ENCODE data around the gene MYRF. TPM values are rescaled to one million over a fixed set of nuclear protein-coding genes. Genes with fewer than 3 reads are reported as not detected.

The MYRF gene
- total RNA-seq, 2 experiments from 2014 or later = 0.91 to 1.0 TPM

GRCh38 chr11:61781585-61781984, 29.1 kb downstream of the MYRF start:
- CTCF ChIA-PET = no interaction called here
- POLR2A ChIA-PET = no interaction called here

DNA sequence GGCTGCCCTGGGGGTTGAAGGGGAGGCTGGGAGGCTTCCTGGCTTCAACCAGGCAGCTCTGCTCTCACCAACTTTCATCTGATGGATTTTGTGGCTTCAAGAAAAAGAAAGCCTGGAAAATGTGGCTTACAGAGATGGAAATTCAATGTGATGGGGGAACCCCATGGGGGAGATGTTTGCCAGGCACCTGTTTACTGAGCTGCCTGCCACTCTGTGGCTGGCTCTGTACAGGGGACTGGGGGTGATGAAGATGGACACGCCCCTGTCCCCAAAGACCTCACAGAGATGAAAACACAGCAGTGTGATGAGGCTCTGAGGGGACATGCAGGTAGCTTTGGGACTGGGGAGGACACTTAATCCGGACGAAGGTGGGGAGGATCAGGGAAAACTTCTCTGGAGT, 29.9 kb downstream of the MYRF start:
- ChIA-PET CTCF (interaction anchor here (1.1 kb wide), 1 partner anchor 35 kb away, joined by 3 read pairs; no protein-coding TSS in a partner anchor), POLR2A (no interaction called here)

DNA sequence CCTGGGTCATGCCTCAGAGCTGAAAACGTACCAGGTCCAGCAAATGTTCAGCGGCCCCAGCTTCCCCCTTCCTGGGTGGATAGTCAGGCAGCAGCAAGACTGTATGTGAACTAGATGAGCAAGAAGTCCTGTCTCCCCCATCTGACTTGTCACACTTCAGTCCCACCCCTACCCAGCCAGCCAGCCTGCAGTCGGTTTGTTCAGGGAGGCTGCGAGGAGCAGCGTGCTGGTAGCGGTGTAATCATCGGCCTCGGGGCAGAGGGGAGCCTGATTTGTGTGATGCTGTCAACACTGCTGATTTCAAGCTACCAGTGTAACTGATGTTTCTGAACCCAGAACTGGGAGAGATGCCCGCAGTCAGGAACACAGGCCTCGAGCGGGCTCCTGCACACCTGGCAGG, 30.4 kb downstream of the MYRF start:
- CTCF ChIA-PET = interaction anchor here (1.1 kb wide), 1 partner anchor 35 kb away, joined by 3 read pairs; no protein-coding TSS in a partner anchor
- POLR2A ChIA-PET = no interaction called here

DNA sequence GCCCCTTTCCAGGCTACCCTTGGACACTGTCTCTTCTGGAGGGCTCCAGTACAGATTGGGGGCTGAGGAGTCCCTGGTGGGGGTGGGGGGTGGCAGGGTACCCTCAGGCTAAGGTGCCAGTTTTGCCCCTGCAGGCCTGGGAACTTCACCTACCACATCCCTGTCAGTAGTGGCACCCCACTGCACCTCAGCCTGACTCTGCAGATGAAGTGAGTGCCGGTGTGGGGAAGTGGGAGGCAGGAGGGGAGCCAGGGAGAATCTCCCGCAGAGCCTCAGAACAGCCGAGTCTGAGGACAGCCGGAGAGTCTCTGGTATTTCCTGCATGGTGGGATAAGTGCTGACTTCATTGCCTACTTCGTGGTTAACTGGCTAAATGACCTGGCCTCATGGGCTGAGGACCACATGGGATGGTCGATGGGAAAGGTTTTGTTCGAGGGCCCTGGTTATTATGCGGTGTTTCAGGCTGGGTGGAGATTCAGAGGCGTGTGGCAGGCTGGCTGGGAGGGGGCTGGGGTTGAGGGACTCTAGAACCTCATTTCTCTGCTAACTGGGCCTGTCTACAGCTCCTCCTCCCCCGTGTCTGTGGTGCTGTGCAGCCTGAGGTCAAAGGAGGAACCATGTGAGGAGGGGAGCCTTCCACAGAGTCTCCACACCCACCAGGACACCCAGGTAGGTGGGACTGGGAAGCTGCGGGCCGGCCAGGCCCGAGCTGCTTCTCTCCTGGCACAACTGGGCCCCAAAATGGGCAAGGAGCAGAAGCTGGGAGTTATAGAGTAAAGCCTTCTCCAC, 31.5 kb downstream of the MYRF start:
- ChIA-PET CTCF (no interaction called here), POLR2A (no interaction called here)

DNA sequence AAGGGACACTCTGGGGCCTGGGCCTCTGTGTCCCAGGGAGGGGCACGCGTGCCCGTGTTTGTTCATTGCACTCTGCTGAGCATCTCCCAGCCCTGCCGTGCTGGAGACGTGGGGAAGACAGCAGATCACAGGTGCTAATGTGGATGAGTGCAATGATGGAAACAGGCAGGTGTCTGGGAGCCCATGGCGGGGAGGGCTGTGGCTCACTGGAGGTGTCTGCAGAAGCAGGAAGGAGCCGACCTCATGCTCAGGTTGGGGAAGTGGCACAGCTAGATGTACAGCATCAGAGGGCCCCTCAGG, 32.0 kb downstream of the MYRF start:
- ChIA-PET POLR2A (no interaction called here), CTCF (no interaction called here)

DNA sequence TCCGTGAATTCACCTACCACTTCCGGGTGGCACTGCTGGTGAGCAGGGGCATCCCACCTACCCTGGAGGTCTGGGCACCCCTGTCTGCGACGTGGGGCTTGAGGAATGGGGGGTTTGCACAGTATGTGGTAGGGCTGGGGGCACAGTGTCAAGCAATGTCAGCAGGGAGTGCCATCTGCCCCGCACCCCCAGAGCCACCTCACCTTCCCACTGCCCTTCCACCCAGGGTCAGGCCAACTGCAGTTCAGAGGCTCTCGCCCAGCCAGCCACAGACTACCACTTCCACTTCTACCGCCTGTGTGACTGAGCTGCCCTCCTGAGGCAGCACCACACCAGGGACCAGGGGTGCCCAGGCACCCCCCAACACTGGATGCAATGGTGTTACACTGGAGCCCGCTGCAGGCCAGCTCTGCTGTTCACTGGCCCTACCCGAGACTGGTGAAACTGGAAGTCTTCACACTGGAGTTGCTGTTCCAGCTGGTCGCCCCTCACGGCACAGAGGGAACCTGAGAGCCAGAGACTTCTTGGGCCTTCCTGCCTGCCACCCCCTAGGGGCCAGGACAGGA, 33.5 kb downstream of the MYRF start:
- ChIA-PET POLR2A (no interaction called here), CTCF (interaction anchor here (1.2 to 1.4 kb wide), 2 partner anchors 33 to 296 kb away, joined by 3 to 4 read pairs; no protein-coding TSS in a partner anchor)

- ChIA-PET CTCF (interaction anchor here (1.4 kb wide), 1 partner anchor 39 kb away, joined by 5 read pairs; no protein-coding TSS in a partner anchor), POLR2A (interaction anchor here (0.6 kb wide), 1 partner anchor 844 kb away, joined by 3 read pairs; no protein-coding TSS in a partner anchor)
Measured at GRCh38 chr11:61787928-61788491, 35.6 kb downstream of the MYRF start.

GRCh38 chr11:61791737-61792309, 39.4 kb downstream of the MYRF start:
- CTCF ChIA-PET = interaction anchor here (1.2 to 2.6 kb wide), 4 partner anchors 12 to 316 kb away, joined by 3 to 5 read pairs (median 4); no protein-coding TSS in a partner anchor
- POLR2A ChIA-PET = no interaction called here

DNA sequence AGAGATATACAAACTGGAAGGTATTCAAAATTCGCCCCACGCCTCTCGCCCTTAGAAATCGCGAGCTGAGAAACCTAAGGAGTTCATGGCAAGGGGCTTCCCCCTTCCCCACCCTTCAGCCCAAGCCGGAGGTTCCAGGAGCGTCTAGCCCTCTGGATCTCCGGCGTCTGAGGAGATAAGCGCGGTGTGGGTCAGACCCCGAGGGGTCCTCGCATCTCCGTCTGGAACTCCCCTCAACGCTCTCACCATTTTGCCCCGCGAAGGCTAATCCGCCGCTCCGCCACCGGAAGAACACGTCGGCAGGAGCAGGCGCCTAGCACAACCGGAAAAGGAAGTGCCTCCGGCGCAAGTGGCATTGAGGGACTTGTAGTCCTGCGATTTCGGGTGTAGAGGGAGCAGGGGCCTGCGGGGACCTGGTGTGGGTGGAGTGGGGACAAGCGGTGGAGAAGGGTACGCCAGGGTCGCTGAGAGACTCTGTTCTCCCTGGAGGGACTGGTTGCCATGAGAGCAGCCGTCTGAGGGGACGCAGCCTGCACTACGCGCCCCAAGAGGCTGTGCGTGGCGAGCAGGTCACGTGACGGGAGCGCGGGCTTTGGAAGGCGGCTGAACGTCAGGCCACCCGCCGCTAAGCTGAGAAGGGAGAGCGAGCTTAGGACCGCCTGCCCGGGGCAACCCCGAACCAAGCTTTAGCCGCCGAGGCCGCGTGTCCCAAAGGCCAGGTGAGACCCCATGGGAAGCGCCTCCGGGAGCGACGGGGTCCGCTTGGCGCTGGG, 40.1 kb downstream of the MYRF start, which contains the start of the genes FEN1 and TMEM258:
FEN1 (plus strand) TSS at position 602 of the 773 bp plus-strand sequence. CDS start 2,451 bp downstream, outside the sequence.
TMEM258 (minus strand) TSS at position 290 of the 773 bp plus-strand sequence; CDS start at position 249, 41 bp downstream.
- ChIA-PET CTCF (interaction anchor here (1.2 to 2.6 kb wide), 6 partner anchors 13 to 316 kb away, joined by 3 to 7 read pairs (median 4); no protein-coding TSS in a partner anchor), POLR2A (interaction anchor here (0.6 to 1.2 kb wide), 3 partner anchors 23 to 174 kb away, joined by 3 to 6 read pairs (median 3); no protein-coding TSS in a partner anchor)

DNA sequence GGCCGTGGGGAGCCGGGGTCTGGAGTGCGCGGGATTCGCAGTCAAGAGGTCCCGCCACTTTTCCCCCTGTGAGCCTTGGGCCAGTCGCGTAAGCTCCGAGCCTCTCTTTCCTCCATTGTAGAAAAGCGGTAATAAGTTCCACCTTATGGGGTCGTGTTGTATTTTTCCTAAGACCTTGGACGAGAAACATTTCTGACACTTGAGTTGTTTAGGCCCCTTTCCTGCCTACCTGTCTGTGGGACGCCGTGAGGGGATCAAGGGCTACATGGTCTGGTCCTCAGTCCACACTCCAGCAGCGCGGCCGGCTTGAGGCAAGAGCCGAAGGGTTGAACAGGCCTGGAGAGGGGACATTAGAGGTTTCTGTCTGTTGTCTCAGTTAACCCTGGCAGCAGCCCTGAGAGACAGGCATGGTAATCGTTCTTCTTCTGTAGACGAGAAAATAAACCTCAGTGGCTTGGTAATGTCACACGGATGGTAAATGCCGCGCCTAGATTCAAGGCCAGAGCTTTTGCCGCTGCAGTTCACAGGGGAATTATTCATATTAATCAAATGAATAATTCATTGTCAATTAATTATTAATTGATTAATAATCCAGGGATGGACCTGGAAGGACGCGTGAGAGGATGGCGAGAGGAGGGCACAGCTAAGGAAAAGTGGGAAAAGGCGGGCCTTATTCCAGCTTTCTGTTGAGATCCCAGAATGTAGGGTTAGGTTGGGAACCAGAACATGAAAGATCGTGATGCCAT, 40.8 kb downstream of the MYRF start:
- CTCF ChIA-PET = interaction anchor here (0.6 to 2.6 kb wide), 5 partner anchors 14 to 691 kb away, joined by 3 to 7 read pairs (median 4); partner anchors contain the start of gene CD5
- POLR2A ChIA-PET = interaction anchor here (0.6 to 1.2 kb wide), 3 partner anchors 22 to 174 kb away, joined by 3 to 6 read pairs (median 3); no protein-coding TSS in a partner anchor

- ChIA-PET POLR2A (no interaction called here), CTCF (interaction anchor here (1.3 to 2.6 kb wide), 3 partner anchors 14 to 288 kb away, joined by 4 to 7 read pairs (median 5); no protein-coding TSS in a partner anchor)
Measured at GRCh38 chr11:61793829-61794204, 41.4 kb downstream of the MYRF start.

DNA sequence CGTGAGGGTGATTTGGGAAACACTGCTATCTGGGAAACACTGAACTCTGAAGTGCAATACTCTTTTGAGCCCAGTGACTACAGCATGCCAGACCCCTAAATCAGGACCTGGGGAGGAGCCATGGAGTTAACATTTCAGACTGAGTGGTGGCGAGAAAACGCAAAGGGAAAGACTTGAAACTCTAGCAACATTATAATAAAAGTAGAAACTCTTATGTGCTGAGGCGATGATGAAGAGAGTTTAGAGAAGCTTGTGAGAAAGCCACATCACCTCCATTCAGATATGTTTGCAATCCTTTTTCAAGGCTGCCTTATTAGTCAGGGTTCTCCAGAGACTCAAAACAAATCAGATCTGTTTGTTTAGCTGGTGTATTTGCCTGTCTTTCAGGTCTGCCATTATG, 42.1 kb downstream of the MYRF start:
- ChIA-PET CTCF (interaction anchor here (2.1 kb wide), 1 partner anchor 288 kb away, joined by 7 read pairs; no protein-coding TSS in a partner anchor), POLR2A (no interaction called here)

DNA sequence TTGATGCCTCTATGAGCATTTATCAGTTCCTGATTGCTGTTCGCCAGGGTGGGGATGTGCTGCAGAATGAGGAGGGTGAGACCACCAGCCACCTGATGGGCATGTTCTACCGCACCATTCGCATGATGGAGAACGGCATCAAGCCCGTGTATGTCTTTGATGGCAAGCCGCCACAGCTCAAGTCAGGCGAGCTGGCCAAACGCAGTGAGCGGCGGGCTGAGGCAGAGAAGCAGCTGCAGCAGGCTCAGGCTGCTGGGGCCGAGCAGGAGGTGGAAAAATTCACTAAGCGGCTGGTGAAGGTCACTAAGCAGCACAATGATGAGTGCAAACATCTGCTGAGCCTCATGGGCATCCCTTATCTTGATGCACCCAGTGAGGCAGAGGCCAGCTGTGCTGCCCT, 43.0 kb downstream of the MYRF start:
- ChIA-PET CTCF (interaction anchor here (0.6 to 4.0 kb wide), 5 partner anchors 12 to 313 kb away, joined by 3 to 23 read pairs (median 7); no protein-coding TSS in a partner anchor), POLR2A (no interaction called here)

DNA sequence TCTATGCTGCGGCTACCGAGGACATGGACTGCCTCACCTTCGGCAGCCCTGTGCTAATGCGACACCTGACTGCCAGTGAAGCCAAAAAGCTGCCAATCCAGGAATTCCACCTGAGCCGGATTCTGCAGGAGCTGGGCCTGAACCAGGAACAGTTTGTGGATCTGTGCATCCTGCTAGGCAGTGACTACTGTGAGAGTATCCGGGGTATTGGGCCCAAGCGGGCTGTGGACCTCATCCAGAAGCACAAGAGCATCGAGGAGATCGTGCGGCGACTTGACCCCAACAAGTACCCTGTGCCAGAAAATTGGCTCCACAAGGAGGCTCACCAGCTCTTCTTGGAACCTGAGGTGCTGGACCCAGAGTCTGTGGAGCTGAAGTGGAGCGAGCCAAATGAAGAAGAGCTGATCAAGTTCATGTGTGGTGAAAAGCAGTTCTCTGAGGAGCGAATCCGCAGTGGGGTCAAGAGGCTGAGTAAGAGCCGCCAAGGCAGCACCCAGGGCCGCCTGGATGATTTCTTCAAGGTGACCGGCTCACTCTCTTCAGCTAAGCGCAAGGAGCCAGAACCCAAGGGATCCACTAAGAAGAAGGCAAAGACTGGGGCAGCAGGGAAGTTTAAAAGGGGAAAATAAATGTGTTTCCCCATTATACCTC, 43.6 kb downstream of the MYRF start:
- ChIA-PET POLR2A (interaction anchor here (1.2 kb wide), 1 partner anchor 18 kb away, joined by 3 read pairs; no protein-coding TSS in a partner anchor), CTCF (interaction anchor here (0.6 to 4.0 kb wide), 8 partner anchors 11 to 313 kb away, joined by 3 to 23 read pairs (median 6); partner anchors contain the start of gene FADS2)

GRCh38 chr11:61797263-61797944, 45.0 kb downstream of the MYRF start:
- POLR2A ChIA-PET = interaction anchor here (0.7 to 1.2 kb wide), 3 partner anchors 17 to 173 kb away, joined by 3 to 5 read pairs (median 3); no protein-coding TSS in a partner anchor
- CTCF ChIA-PET = interaction anchor here (0.7 to 4.0 kb wide), 17 partner anchors 8 to 513 kb away, joined by 3 to 23 read pairs (median 4); partner anchors contain the start of gene FADS2

DNA sequence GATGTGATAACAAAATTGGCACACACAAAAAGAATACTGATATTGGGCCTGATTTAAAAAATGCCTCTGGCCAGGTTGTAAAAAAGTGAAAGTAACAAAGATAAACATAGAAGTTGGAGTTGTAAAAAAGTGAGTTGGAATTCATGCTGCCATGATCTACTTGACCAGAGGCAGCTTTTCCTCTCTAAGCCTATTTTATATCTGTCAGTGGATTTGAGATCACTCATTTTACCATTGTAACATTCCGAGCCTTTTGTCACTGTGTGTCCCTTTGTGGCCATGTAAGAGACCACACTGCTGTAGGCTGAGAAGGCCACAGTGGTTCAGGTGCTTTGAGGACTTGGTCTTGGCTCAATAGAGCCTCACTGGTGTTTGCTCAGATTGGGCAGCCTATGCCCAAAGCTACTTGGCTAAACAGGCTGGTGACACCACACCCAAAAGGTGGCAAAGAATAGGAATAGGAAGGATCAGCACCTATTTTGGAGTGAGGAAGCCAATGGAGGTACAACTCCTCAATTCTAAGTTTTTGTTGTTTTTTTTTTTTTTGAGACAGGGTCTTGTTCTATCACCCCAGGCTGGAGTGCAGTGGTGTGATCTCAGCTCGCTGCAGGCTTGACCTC, 47.3 kb downstream of the MYRF start:
- CTCF ChIA-PET = interaction anchor here (0.7 kb wide), 1 partner anchor 16 kb away, joined by 3 read pairs; no protein-coding TSS in a partner anchor

More for the DNA sequence above, 47.3 kb downstream of the MYRF start:
- POLR2A ChIA-PET = interaction anchor here (0.7 kb wide), 1 partner anchor 375 kb away, joined by 3 read pairs; no protein-coding TSS in a partner anchor
